GM21723 (cell line): ENCODE data around the gene TTC23L.

Experiments
- ATAC-seq: cut with Tn5 transposase; IDR thresholded peaks from one replicate; pipeline ENCODE4 v1.9.1; 2021; ENCODE audit warnings: mild to moderate bottlenecking, moderate library complexity; ENCODE audit not compliant: unreplicated experiment

The TTC23L gene

GRCh38 chr5:34832568-34832967 lies 6.4 kb upstream of the TTC23L start:
- ATAC-seq: no peak

GRCh38 chr5:34833090-34833489 lies 5.9 kb upstream of the TTC23L start:
- ATAC-seq: no peak

- ATAC-seq: no peak
Observed at GRCh38 chr5:34833976-34834793, 4.8 kb upstream of the TTC23L start.

DNA sequence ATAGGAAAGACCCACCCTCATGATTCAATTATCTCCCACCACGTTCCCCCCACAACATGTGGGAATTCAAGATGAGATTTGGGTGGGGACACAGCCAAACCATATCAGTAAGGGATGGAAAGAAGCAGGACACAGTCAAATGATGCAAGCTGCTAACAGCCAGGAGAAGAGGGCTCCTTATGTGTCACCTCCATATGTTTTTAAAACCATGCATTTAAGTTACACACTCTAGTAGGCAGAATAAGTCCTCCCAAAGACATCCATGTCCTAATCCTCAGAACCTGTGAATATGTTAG lies 4.2 kb upstream of the TTC23L start:
- no peak for ATAC-seq

DNA sequence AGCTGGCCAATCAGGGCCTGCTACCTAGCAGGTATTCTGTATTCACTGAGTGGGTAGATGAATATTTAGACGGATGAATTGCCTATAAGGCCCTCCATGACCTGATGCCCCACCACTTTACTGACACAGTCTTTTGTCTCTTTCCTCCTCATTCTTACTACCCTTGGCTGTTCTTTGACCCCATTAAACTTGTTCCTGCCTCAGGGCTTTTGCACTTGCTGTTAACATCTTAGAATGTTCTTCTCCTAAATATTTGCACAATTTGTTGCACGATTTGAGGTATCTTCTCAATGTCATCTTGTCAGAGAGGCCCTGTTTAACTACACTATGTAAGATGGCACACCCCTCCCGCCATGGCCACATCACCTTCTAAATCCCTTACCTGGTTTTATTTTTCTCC lies 3.3 kb upstream of the TTC23L start:
- ATAC-seq: no peak

GRCh38 chr5:34841816-34842215 lies 2.9 kb downstream of the TTC23L start:
- ATAC-seq: no peak

DNA sequence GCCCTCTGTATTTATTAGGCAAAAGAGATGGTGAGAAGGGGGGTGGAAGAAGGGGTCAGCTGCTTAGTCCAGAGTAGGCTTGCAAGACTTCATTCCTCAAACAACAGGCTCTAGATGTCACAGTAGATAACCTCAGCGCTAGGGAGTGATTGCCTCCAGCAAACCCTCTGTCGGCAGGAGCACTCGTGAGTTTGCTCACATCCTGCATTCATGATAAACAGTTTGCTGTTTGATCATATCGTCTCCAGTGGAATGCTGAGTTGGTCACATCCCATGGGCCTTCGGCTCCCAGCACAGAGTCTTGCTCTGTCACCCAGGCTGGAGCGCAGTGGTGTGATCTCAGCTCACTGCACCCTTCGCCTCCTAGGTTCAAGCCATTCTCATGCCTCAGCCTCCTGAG lies 3.6 kb downstream of the TTC23L start:
- no peak for ATAC-seq

DNA sequence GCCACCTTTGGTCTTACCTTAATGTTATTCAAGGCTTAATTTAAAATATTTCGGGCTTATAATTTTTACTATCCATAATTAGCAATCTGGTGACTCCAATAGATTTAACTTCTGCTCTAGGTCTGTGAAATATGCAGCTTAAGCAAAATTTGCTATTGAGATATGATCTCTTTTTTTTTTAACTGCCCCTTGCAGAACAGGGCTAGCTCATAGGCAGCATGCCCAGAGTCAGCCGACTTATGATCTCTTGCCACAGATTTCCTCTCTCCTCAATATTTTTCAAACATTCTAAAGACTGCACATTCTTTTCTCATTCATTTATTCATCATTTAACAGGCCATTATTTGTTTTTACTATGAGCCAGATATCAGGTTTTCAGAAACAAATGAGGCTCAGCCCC lies 4.5 kb downstream of the TTC23L start:
- ATAC-seq: no peak

GRCh38 chr5:34844106-34844505 lies 5.1 kb downstream of the TTC23L start:
- ATAC-seq: no peak

DNA sequence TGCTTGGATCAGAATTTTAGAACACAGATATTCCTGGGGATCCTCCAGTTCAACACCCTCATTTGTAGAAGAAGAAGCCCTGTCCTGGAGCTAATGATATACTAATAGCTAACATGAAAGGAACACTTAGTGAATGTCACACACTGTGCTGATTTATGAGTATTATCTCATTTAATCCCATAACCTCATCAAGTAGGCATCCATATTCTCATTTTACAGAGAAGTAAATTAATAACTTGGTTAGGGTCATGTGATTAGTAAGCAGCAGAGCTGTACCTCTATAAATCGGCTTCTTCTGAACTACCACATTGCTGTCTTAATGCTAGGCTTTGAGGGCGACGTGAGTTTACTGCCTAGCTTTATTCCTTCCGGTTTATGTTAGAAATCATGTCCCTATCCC lies 6.0 kb downstream of the TTC23L start:
- no peak for ATAC-seq

GRCh38 chr5:34847056-34847455 lies 8.1 kb downstream of the TTC23L start:
- ATAC-seq: no peak

DNA sequence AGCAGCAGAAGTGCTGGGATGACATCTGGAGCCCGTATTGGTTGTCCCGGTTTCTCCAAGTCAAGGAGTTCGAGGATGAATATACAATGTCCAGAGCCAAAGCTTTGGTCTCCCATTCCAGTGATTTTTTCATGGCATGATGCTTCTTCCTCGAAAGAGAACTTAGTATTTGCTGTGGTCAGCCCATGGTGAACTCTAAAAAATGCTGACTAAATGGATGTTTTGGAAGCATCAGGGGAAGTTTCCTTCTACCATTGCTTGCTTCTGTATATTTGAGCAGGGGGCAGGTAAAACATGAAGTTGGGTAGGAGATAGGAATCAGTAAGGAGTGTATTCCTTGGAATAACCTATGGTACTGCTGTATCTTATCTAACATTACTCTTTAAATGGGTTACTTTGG lies 8.6 kb downstream of the TTC23L start:
- no peak for ATAC-seq

- ATAC-seq: no peak
Observed at GRCh38 chr5:34848230-34848629, 9.3 kb downstream of the TTC23L start.

- ATAC-seq: no peak
Observed at GRCh38 chr5:34849253-34849652, 10.3 kb downstream of the TTC23L start.

DNA sequence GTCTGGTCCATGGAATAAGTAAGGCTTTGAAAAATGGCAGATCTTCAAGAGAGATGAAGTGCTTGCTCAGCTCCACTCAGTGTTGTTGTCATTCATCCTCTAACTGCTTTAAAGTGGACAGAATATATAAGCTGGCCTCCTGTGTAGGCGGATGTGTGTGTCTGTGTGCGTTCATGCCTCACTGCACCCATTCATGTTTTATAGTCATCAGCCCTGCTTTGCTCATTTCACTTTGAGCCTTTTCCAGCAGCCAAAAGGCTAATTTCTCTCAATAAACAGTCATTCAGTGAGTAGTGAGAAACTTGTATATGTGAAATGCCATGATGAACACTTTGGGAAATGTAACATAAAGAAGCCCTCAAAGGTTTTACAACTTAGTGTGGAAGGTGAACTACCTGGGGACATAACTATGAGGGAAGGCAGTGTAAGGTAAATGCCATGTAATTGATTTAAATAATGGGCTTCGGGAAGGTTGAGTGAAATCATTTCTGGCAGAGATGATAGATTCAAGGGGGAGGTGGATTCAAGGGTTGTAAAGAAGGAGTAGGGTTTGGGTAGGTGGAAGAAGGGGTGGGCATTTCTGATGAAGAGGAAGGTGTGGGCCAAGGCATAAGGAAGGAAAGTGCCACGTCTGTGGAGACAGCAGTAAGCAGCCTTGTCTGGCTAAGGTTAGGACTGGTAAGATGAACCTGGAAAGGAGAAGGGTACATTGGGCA lies 15.7 kb downstream of the TTC23L start:
- peak; percentile 97 for ATAC-seq

GRCh38 chr5:34857161-34857560 lies 18.2 kb downstream of the TTC23L start:
- ATAC-seq: no peak

- no peak for ATAC-seq
Observed at GRCh38 chr5:34857894-34858293, 18.9 kb downstream of the TTC23L start.

DNA sequence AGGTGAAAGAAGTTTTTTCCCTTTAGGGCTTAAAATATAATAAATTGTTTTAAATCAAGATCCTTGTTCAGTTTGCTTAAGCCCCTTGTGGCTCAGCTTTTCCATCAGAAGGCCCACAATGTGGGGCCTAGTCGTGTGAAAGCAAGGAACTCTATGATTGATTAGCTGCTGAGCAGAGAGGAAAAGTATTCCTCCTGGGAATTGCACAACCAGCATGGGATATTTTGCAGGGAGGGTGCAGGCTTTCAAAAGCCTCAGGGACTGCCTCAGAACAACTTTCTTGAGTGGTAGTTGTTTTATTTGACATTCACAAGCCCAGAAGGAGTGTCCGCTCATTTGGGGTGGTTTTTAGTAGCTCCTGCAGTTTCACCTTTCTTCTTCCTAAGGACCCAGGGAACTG lies 19.8 kb downstream of the TTC23L start:
- no peak for ATAC-seq

DNA sequence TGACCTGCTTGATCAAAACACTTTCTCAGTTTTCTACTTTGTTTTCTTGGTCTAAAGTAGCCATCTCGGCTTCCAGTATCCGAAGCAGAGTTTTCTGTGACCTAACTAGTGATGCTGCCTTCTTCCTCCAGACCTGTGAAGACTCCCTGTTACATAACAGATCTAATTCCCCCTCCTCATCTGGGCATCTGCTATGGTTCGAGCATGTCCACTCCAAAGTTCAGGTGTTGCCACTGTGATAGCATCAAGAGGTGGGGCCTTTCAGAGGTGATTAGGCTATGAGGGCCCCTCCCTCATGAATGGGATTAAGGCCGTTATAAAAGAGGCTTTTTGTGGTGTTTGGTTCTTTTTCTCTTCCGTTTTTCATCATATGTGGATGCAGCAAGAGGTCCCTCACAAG lies 20.3 kb downstream of the TTC23L start:
- ATAC-seq: no peak

GRCh38 chr5:34863946-34864345 lies 25.0 kb downstream of the TTC23L start:
- no peak for ATAC-seq

- no peak for ATAC-seq
Observed at GRCh38 chr5:34865091-34865490, 26.1 kb downstream of the TTC23L start.

GRCh38 chr5:34866989-34867471 lies 28.1 kb downstream of the TTC23L start:
- no peak for ATAC-seq

- no peak for ATAC-seq
Observed at GRCh38 chr5:34867660-34868059, 28.7 kb downstream of the TTC23L start.
